IMR-90 (cell line): ENCODE results near the gene PRPH2. TPM values are rescaled to one million over a fixed set of nuclear protein-coding genes. Genes with fewer than 3 reads are reported as not detected.

Source experiments
- ATAC-seq: fragments of 200-7000 bp; cut with Tn5 transposase; 2 replicates; pipeline ENCODE4 v1.9.1; 2020; ENCODE audit warnings: low read depth, mild to moderate bottlenecking, moderate library complexity
- BruUV-seq: library from RNA; stranded (reverse); fragments of 400-500 nt; replicated peaks from 2 replicates; lab custom pipeline; 2021; lab: Mats Ljungman, UMichigan
- CTCF ChIA-PET: fragments of 300-600 bp; formaldehyde crosslinking; extraction: SDS; loops from one replicate; lab custom pipeline; 2021; ENCODE audit warnings: antibody characterized with exemption; lab: Yijun Ruan, JAX
- POLR2A ChIA-PET: fragments of 300-600 bp; sonication (Branson Sonifier 250); formaldehyde crosslinking; loops from one replicate; lab custom pipeline; 2022; ENCODE audit warnings: antibody characterized with exemption; ENCODE audit not compliant: unreplicated experiment; lab: Charles Lee
- DNase-seq: peaks from one replicate; pipeline ENCODE4 v3.0.0; 2013
- H2AFZ ChIP-seq: replicated peaks from 2 replicates; pipeline ENCODE3; 2013; ENCODE audit warnings: low read length, mild to moderate bottlenecking; ENCODE audit not compliant: poor library complexity
- H2AK5ac ChIP-seq: 2 replicates; pipeline ENCODE4 v1.6.1; 2013; ENCODE audit warnings: low read depth, low read length, inconsistent platforms
- H2AK9ac ChIP-seq: replicated peaks from 2 replicates; pipeline ENCODE3; 2013; ENCODE audit warnings: mild to moderate bottlenecking, low read depth, low read length, moderate library complexity; ENCODE audit not compliant: poor library complexity
- H2BK120ac ChIP-seq: 2 replicates; pipeline ENCODE4 v1.6.1; 2013; ENCODE audit warnings: low read depth, low read length, inconsistent platforms
- H2BK15ac ChIP-seq: 3 replicates; pipeline ENCODE4 v1.6.1; 2013; ENCODE audit warnings: low read depth, low read length, inconsistent platforms
- H2BK20ac ChIP-seq: 2 replicates; pipeline ENCODE4 v1.6.1; 2013; ENCODE audit warnings: low read depth, mild to moderate bottlenecking, inconsistent platforms, low read length, moderate library complexity
- H2BK5ac ChIP-seq: 2 replicates; pipeline ENCODE4 v1.6.1; 2013; ENCODE audit warnings: mild to moderate bottlenecking, low read depth, low read length, inconsistent platforms; ENCODE audit not compliant: poor library complexity, severe bottlenecking
- H3K14ac ChIP-seq: replicated peaks from 2 replicates; pipeline ENCODE4 v1.6.1; 2013; ENCODE audit warnings: low read depth, low read length, inconsistent platforms
- H3K18ac ChIP-seq: 2 replicates; pipeline ENCODE4 v1.6.1; 2013; ENCODE audit warnings: low read depth, low read length, control low read depth
- H3K23ac ChIP-seq: 2 replicates; pipeline ENCODE4 v1.6.1; 2013; ENCODE audit warnings: low read depth, low read length, inconsistent platforms
- H3K27ac ChIP-seq: 2 replicates; pipeline ENCODE4 v1.5.1; 2013; ENCODE audit warnings: mild to moderate bottlenecking, control low read depth, low read length; ENCODE audit not compliant: insufficient read depth
- H3K27me3 ChIP-seq: 2 replicates; pipeline ENCODE4 v1.6.1; 2013; ENCODE audit warnings: low read length; ENCODE audit not compliant: control insufficient read depth, insufficient read depth
- H3K36me3 ChIP-seq: 2 replicates; pipeline ENCODE4 v1.6.1; 2013; ENCODE audit warnings: low read length, mixed read lengths; ENCODE audit not compliant: control insufficient read depth, insufficient read depth
- H3K4ac ChIP-seq: 2 replicates; pipeline ENCODE4 v1.6.1; 2013; ENCODE audit warnings: low read depth, low read length, inconsistent platforms
- H3K4me1 ChIP-seq: 2 replicates; pipeline ENCODE4 v1.6.1; 2013; ENCODE audit warnings: low read length, mixed read lengths; ENCODE audit not compliant: control insufficient read depth, insufficient read depth
- H3K4me2 ChIP-seq: 2 replicates; pipeline ENCODE4 v1.6.1; 2013; ENCODE audit warnings: low read depth, mild to moderate bottlenecking, control low read depth, low read length, moderate library complexity
- H3K4me3 ChIP-seq: 2 replicates; pipeline ENCODE4 v1.5.1; 2013; ENCODE audit warnings: low read depth, mild to moderate bottlenecking, control low read depth, low read length, moderate library complexity; ENCODE audit not compliant: insufficient read depth
- H3K56ac ChIP-seq: 2 replicates; pipeline ENCODE4 v1.6.1; 2013; ENCODE audit warnings: low read length, inconsistent platforms; ENCODE audit not compliant: insufficient read depth; ENCODE audit errors: extremely low read depth
- H3K79me1 ChIP-seq, 2 experiments: 2 replicates each; pipeline ENCODE4 v1.6.1; 2013; ENCODE audit warnings: low read length in 2 of 2, inconsistent platforms in 1 of 2, low read depth in 1 of 2
- H3K9ac ChIP-seq: 2 replicates; pipeline ENCODE4 v1.6.1; 2013; ENCODE audit warnings: low read depth, low read length, control low read depth
- H3K9me1 ChIP-seq: 2 replicates; pipeline ENCODE4 v1.6.1; 2013; ENCODE audit warnings: low read length, inconsistent platforms; ENCODE audit not compliant: insufficient read depth
- H3K9me3 ChIP-seq: 2 replicates; pipeline ENCODE4 v1.6.1; 2013; ENCODE audit warnings: low read length; ENCODE audit not compliant: control insufficient read depth, insufficient read depth
- H4K20me1 ChIP-seq: 2 replicates; pipeline ENCODE4 v1.6.1; 2013; ENCODE audit warnings: low read length, inconsistent platforms; ENCODE audit not compliant: insufficient read depth
- H4K5ac ChIP-seq: 2 replicates; pipeline ENCODE4 v1.6.1; 2013; ENCODE audit warnings: mild to moderate bottlenecking, low read depth, low read length, control low read depth
- H4K8ac ChIP-seq, 2 experiments: 2 replicates each; pipeline ENCODE4 v1.6.1; 2013; ENCODE audit warnings: low read depth in 2 of 2, low read length in 2 of 2, control low read depth in 1 of 2, inconsistent platforms in 1 of 2
- H4K91ac ChIP-seq: 2 replicates; pipeline ENCODE4 v1.6.1; 2013; ENCODE audit warnings: low read depth, low read length, inconsistent platforms; ENCODE audit not compliant: insufficient read depth
- CEBPB ChIP-seq: IDR thresholded peaks from 2 replicates; pipeline ENCODE4 v1.6.1; 2012; ENCODE audit warnings: low read depth, low read length, improper control_type of control experiment
- CHD1 ChIP-seq: IDR thresholded peaks from 2 replicates; pipeline ENCODE4 v1.6.1; 2012; ENCODE audit warnings: low read depth, low read length, improper control_type of control experiment
- MAFK ChIP-seq: IDR thresholded peaks from 2 replicates; pipeline ENCODE4 v1.6.1; 2012; ENCODE audit warnings: low read depth, low read length, improper control_type of control experiment
- MAZ ChIP-seq: IDR thresholded peaks from 2 replicates; pipeline ENCODE4 v1.6.1; 2012; ENCODE audit warnings: low read depth, mild to moderate bottlenecking, low read length, improper control_type of control experiment, moderate library complexity, borderline replicate concordance
- MXI1 ChIP-seq: IDR thresholded peaks from 2 replicates; pipeline ENCODE4 v1.6.1; 2012; ENCODE audit warnings: low read depth, mild to moderate bottlenecking, low read length, moderate library complexity, borderline replicate concordance
- NFE2L2 ChIP-seq: fragments of 150-350 bp; IDR thresholded peaks from 2 replicates; pipeline ENCODE4 v1.6.1; 2016; ENCODE audit warnings: low read depth, mild to moderate bottlenecking, low read length
- POLR2A ChIP-seq: IDR thresholded peaks from 2 replicates; pipeline ENCODE4 v1.6.1; 2012; ENCODE audit warnings: mild to moderate bottlenecking, low read depth, low read length
- RAD21 ChIP-seq: IDR thresholded peaks from 2 replicates; pipeline ENCODE4 v1.6.1; 2012; ENCODE audit warnings: low read length, improper control_type of control experiment
- whole genome bisulfite sequencing, 2 experiments: methylation state at CpG; one replicate each; pipeline versions ENCODE4 v1.1.5 to v1.1.7; 2013; ENCODE audit warnings: missing lambda C conversion rate in 2 of 2; ENCODE audit not compliant: insufficient read length in 1 of 2; ENCODE audit errors: extremely low coverage in 2 of 2; 5-methylcytosine and 5-hydroxymethylcytosine counted together
- dilution Hi-C: fragments of 300-500 bp; cut with HindIII; formaldehyde crosslinking; loops from one replicate; pipeline ENCODE4 v1.14.3; 2018; ENCODE audit warnings: low sequenced_read_pairs; ENCODE audit not compliant: unreplicated experiment
- in situ Hi-C: fragments of 300-500 bp; cut with MboI; formaldehyde crosslinking; loops from 3 replicates; pipeline ENCODE4 v1.14.3; 2019; ENCODE audit warnings: low sequenced_read_pairs, inconsistent platforms, mixed read lengths
- intact Hi-C: fragments of 100-400 bp; cut with micrococcal nuclease; formaldehyde crosslinking; loops from 2 replicates; pipeline ENCODE4 v1.10.0; 2022
- polyA plus RNA-seq, 3 experiments: library from polyadenylated mRNA; depleted of rRNA; stranded (reverse); fragments of >200 nt; gene quantifications; 2 replicates each; pipeline ENCODE4 v1.2.3, GENCODE V29; 2012; ENCODE audit warnings: low replicate concordance in 1 of 3
- total RNA-seq: library from RNA; depleted of rRNA; stranded (reverse); fragments of >200 nt; gene quantifications from 2 replicates; pipeline ENCODE4 v1.2.3, GENCODE V29; 2012
- TF ChIP-seq, protein P1 (sequence below): fragments of 150-350 bp; IDR thresholded peaks from 2 replicates; pipeline ENCODE4 v1.6.1; 2016; ENCODE audit warnings: low read depth, mild to moderate bottlenecking, low read length, moderate library complexity, borderline replicate concordance
- TF ChIP-seq, protein P2 (sequence below): conservative IDR thresholded peaks from 2 replicates; pipeline ENCODE4 v1.5.1; 2012; ENCODE audit warnings: mild to moderate bottlenecking, low read depth, low read length, improper control_type of control experiment

PRPH2 gene
- total and polyA plus RNA-seq, 2 of the 4 experiments (the other 2 are of a cell fraction) = 1.0 to 1.1 TPM

DNA sequence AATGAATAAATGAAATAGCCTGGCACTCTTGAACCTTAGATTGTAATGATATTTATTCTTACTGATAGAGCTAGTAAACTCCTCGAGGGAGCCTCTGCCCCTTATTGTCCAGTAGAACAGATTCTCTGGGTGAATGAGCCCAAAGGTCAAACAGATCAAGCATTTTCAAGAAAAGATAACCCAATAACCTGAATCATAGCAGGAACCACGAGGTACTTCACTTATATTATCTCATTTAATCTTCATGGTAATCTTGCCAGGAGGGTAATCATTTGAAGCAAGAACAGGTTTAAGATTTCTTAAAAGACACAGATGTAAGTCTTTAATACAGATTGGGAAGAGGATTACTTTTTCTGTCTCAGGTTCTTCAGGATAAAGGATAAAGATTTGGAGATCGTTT, 40.6 kb upstream of the PRPH2 start:
- ATAC-seq (no peak), DNase-seq (no peak)
- no peak overlapping the region for H2BK5ac ChIP-seq
- no peak overlapping the region for H2BK15ac ChIP-seq
- BruUV-seq = no TSS peak
- no peak overlapping the region for H3K56ac ChIP-seq
- H3K4me2 ChIP-seq = no peak overlapping the region
- H3K4me3 ChIP-seq = no peak overlapping the region
- TF ChIP-seq, protein P1, sequence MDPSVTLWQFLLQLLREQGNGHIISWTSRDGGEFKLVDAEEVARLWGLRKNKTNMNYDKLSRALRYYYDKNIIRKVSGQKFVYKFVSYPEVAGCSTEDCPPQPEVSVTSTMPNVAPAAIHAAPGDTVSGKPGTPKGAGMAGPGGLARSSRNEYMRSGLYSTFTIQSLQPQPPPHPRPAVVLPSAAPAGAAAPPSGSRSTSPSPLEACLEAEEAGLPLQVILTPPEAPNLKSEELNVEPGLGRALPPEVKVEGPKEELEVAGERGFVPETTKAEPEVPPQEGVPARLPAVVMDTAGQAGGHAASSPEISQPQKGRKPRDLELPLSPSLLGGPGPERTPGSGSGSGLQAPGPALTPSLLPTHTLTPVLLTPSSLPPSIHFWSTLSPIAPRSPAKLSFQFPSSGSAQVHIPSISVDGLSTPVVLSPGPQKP = no peak
- TF ChIP-seq MAZ = no peak
- no peak for TF ChIP-seq MXI1
- TF ChIP-seq, protein P2, sequence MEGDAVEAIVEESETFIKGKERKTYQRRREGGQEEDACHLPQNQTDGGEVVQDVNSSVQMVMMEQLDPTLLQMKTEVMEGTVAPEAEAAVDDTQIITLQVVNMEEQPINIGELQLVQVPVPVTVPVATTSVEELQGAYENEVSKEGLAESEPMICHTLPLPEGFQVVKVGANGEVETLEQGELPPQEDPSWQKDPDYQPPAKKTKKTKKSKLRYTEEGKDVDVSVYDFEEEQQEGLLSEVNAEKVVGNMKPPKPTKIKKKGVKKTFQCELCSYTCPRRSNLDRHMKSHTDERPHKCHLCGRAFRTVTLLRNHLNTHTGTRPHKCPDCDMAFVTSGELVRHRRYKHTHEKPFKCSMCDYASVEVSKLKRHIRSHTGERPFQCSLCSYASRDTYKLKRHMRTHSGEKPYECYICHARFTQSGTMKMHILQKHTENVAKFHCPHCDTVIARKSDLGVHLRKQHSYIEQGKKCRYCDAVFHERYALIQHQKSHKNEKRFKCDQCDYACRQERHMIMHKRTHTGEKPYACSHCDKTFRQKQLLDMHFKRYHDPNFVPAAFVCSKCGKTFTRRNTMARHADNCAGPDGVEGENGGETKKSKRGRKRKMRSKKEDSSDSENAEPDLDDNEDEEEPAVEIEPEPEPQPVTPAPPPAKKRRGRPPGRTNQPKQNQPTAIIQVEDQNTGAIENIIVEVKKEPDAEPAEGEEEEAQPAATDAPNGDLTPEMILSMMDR = no peak
- TF ChIP-seq MAFK = no peak
- no peak for TF ChIP-seq POLR2A
- no peak for TF ChIP-seq CEBPB
- no peak for TF ChIP-seq RAD21
- no peak for TF ChIP-seq NFE2L2
- no peak for TF ChIP-seq CHD1
- H3K27me3 ChIP-seq = no peaks in the 10 kb centered on the region
- H3K4ac ChIP-seq = no peak overlapping the region
- dilution Hi-C loops (no loop called here), in situ Hi-C loops (no loop called here), intact Hi-C loops (no loop called here)
- H2BK120ac ChIP-seq = no peak overlapping the region
- no peaks in the 10 kb centered on the region for H4K20me1 ChIP-seq
- no peak overlapping the region for H4K5ac ChIP-seq
- H4K91ac ChIP-seq = no peak overlapping the region
- H3K18ac ChIP-seq = no peak overlapping the region
- ChIA-PET CTCF (no interaction called here), POLR2A (interaction anchor here (0.6 kb wide), 1 partner anchor 14 kb away, joined by 8 read pairs; no protein-coding TSS in a partner anchor)
- H3K79me1 ChIP-seq = peaks cover 0 to 5% of the 10 kb centered on the region in 2 experiments; a peak in 1 of 4 replicates
- H3K14ac ChIP-seq = no peak overlapping the region
- no peak overlapping the region for H2AK5ac ChIP-seq
- no CpG with 5 or more reads among the region's 3 CpGs for WGBS, 2 experiments
- no peaks in the 10 kb centered on the region for H3K9me3 ChIP-seq
- no peak overlapping the region for H3K23ac ChIP-seq
- H3K9me1 ChIP-seq = peaks cover 8% of the 10 kb centered on the region
- no peak overlapping the region for H4K8ac ChIP-seq
- no peak overlapping the region for H3K27ac ChIP-seq
- H2AFZ ChIP-seq = no peak overlapping the region
- peaks cover 5% of the 10 kb centered on the region; the same call in 1 of the 2 replicates for H3K4me1 ChIP-seq
- H3K36me3 ChIP-seq = no peaks in the 10 kb centered on the region
- no peak overlapping the region for H2AK9ac ChIP-seq
- H3K9ac ChIP-seq = no peak overlapping the region
- H2BK20ac ChIP-seq = no peak overlapping the region
